ENCODE data around the gene CACNB3. TPM values are rescaled to one million over a fixed set of nuclear protein-coding genes. Genes with fewer than 3 reads are reported as not detected.
A peak's percentile ranks its signal among the peaks of the same experiment; 100 is the strongest.

The CACNB3 gene
- total and polyA plus RNA-seq, 2 of the 13 experiments (the other 11 are each of a cell fraction or from before 2014, with no cell fraction given), result 0.29 to 0.54 TPM

GRCh38 chr12:48795550-48796455 is 22.5 kb upstream of the CACNB3 start (continued):
- TF ChIP-seq KDM2A (CRISPR knock-in tag; IDR thresholded peaks at IDR 0.05; ENCODE audit: borderline replicate concordance, low read depth) (0 out of 2 replicates have a peak, but pooled peaks have one; percentile 42), ZNF607 (CRISPR knock-in tag; IDR thresholded peaks at IDR 0.05; ENCODE audit: borderline replicate concordance) (no peak), ZNF614 (CRISPR knock-in tag; IDR thresholded peaks at IDR 0.05; ENCODE audit: borderline replicate concordance) (0 out of 2 replicates have a peak, but pooled peaks have one; percentile 36), ZEB1 (IDR thresholded peaks at IDR 0.05; ENCODE audit: insufficient replicate concordance, low read depth) (no peak), NR2F6 (IDR thresholded peaks at IDR 0.05) (no peak), NR2F6 (CRISPR knock-in tag; IDR thresholded peaks at IDR 0.05) (no peak), HHEX (CRISPR knock-in tag; IDR thresholded peaks at IDR 0.05) (no peak), ZNF362 (CRISPR knock-in tag; IDR thresholded peaks at IDR 0.05; ENCODE audit: borderline replicate concordance) (peak; percentile 83; the same call in 1 of the 2 replicates), DNMT3B (CRISPR knock-in tag; conservative IDR thresholded peaks at IDR 0.05) (0 out of 2 replicates have a peak, but pooled peaks have one; percentile 38), ZNF629 (CRISPR knock-in tag; conservative IDR thresholded peaks at IDR 0.05) (peak; percentile 45; the same call in 1 of the 2 replicates), MBD4 (IDR thresholded peaks at IDR 0.05; ENCODE audit: borderline replicate concordance, low read length) (no peak), ZNF788 (CRISPR knock-in tag; IDR thresholded peaks at IDR 0.05; ENCODE audit: borderline replicate concordance) (peak; percentile 33; the same call in 1 of the 2 replicates), GLI4 (CRISPR knock-in tag; IDR thresholded peaks at IDR 0.05; ENCODE audit: borderline replicate concordance) (no peak), ZBTB7A (CRISPR knock-in tag; IDR thresholded peaks at IDR 0.05) (no peak), SMC3 (IDR thresholded peaks at IDR 0.05; ENCODE audit: low read length) (peak; percentile 95), PRMT3 (CRISPR knock-in tag; IDR thresholded peaks at IDR 0.05; ENCODE audit: borderline replicate concordance, low read depth) (no peak), ZNF883 (CRISPR knock-in tag; IDR thresholded peaks at IDR 0.05; ENCODE audit: not compliant biosample characterization) (no peak), DPF2 (CRISPR knock-in tag; IDR thresholded peaks at IDR 0.05; ENCODE audit: borderline replicate concordance, low read depth) (no peak), ZNF331 (CRISPR knock-in tag; IDR thresholded peaks at IDR 0.05) (no peak), POGZ (CRISPR knock-in tag; IDR thresholded peaks at IDR 0.05) (no peak), KAT8 (CRISPR knock-in tag; IDR thresholded peaks at IDR 0.05) (0 out of 2 replicates have a peak, but pooled peaks have one; percentile 46), RFXANK (CRISPR knock-in tag; IDR thresholded peaks at IDR 0.05) (no peak), SATB2 (CRISPR knock-in tag; IDR thresholded peaks at IDR 0.05) (no peak)
- TF ChIP-seq, protein P1, sequence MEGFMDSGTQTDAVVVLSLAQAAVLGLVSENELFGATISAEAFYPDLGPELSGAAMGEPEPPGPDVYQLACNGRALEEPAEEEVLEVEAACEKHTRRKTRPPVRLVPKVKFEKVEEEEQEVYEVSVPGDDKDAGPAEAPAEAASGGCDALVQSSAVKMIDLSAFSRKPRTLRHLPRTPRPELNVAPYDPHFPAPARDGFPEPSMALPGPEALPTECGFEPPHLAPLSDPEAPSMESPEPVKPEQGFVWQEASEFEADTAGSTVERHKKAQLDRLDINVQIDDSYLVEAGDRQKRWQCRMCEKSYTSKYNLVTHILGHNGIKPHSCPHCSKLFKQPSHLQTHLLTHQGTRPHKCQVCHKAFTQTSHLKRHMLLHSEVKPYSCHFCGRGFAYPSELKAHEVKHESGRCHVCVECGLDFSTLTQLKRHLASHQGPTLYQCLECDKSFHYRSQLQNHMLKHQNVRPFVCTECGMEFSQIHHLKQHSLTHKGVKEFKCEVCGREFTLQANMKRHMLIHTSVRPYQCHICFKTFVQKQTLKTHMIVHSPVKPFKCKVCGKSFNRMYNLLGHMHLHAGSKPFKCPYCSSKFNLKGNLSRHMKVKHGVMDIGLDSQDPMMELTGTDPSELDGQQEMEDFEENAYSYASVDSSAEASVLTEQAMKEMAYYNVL (CRISPR knock-in tag; IDR thresholded peaks at IDR 0.05; ENCODE audit: borderline replicate concordance), result peak; percentile 33; the same call in 1 of the 2 replicates
- TF ChIP-seq, protein P2, sequence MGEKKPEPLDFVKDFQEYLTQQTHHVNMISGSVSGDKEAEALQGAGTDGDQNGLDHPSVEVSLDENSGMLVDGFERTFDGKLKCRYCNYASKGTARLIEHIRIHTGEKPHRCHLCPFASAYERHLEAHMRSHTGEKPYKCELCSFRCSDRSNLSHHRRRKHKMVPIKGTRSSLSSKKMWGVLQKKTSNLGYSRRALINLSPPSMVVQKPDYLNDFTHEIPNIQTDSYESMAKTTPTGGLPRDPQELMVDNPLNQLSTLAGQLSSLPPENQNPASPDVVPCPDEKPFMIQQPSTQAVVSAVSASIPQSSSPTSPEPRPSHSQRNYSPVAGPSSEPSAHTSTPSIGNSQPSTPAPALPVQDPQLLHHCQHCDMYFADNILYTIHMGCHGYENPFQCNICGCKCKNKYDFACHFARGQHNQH (CRISPR knock-in tag; IDR thresholded peaks at IDR 0.05), result 0 out of 2 replicates have a peak, but pooled peaks have one; percentile 17
- TF ChIP-seq, protein P3, sequence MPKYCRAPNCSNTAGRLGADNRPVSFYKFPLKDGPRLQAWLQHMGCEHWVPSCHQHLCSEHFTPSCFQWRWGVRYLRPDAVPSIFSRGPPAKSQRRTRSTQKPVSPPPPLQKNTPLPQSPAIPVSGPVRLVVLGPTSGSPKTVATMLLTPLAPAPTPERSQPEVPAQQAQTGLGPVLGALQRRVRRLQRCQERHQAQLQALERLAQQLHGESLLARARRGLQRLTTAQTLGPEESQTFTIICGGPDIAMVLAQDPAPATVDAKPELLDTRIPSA (CRISPR knock-in tag; IDR thresholded peaks at IDR 0.05; ENCODE audit: borderline replicate concordance), result no peak
